ENCODE data around the gene NHSL1.

DNA sequence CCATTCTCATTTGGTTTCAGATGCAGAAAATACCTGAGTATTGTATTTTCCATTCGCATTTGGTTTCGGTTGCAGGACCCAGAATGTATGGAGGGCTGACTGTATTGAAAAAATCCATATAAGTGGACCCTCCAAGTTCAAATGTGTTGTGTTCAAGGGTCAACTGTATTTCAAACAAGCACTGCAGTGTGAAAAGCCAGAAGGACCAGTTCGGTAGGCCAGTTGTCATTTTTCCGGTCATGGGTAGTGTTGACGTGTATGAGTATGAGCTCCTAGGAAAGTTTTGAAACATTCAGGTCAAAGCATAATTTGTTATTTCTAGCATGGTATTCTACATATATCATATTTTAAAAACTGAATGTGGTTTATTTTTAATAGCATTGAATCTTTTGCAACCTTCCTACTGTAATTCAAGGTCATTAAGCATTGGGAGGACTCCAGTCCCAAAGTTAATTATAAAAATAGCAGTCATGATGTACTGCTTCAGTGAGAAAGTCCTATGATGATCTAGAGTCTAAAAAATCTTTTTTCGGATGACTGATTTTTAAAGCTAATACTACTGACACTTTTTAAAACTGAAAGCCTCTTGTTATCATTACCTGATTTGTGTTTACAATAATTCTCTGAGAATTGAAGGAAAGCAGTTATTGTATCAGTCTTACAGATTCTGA lies 18.9 kb downstream of the NHSL1 start:
- TF ChIP-seq POLR2A (IDR thresholded peaks at IDR 0.05; ENCODE audit: low read depth, low read length) = no peak
- TF ChIP-seq, protein P1, sequence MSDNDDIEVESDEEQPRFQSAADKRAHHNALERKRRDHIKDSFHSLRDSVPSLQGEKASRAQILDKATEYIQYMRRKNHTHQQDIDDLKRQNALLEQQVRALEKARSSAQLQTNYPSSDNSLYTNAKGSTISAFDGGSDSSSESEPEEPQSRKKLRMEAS (IDR thresholded peaks at IDR 0.05; ENCODE audit: insufficient read depth, insufficient read length) = no peak

Data from endothelial cell of umbilical vein (primary cell).